DMS79 treated with DMSO at 0.1 percent for 48 hours (cell line): ENCODE results near the gene OMA1.
"Not testable (repeated sequence)": the region's sequence is repeated elsewhere in the genome, so short reads cannot be mapped to it uniquely, and the experiment has no call there.

Source experiments
- DNase-seq: peaks from one replicate; lab custom pipeline; 2025; lab: John Stamatoyannopoulos, UW

OMA1 gene

GRCh38 chr1:58546520-58547308, at the start of gene OMA1:
Gene OMA1, minus strand, starts transcription at chr1:58546726. Its CDS starts 7,432 bp downstream, at chr1:58539294.
- DNase-seq = peak; percentile 97

GRCh38 chr1:58594546-58594945, 48.0 kb upstream of the OMA1 start:
- no peak for DNase-seq

- DNase-seq = no peak
Observed at GRCh38 chr1:58592522-58593134, 46.1 kb upstream of the OMA1 start.

GRCh38 chr1:58591806-58592205, 45.3 kb upstream of the OMA1 start:
- no peak for DNase-seq

GRCh38 chr1:58590019-58590418, 43.5 kb upstream of the OMA1 start:
- DNase-seq = no peak

GRCh38 chr1:58588396-58588795, 41.9 kb upstream of the OMA1 start:
- DNase-seq = no peak

GRCh38 chr1:58587667-58588066, 41.1 kb upstream of the OMA1 start:
- no peak for DNase-seq

- DNase-seq = no peak
Observed at GRCh38 chr1:58586271-58586670, 39.7 kb upstream of the OMA1 start.

GRCh38 chr1:58585581-58586151, 39.1 kb upstream of the OMA1 start:
- no peak for DNase-seq

- DNase-seq = no peak
Observed at GRCh38 chr1:58585166-58585565, 38.6 kb upstream of the OMA1 start.

- peak; percentile 10 for DNase-seq
Observed at GRCh38 chr1:58584082-58584895, 37.8 kb upstream of the OMA1 start.

- DNase-seq = no peak
Observed at GRCh38 chr1:58583496-58583895, 37.0 kb upstream of the OMA1 start.

GRCh38 chr1:58582143-58582542, 35.6 kb upstream of the OMA1 start:
- not testable (repeated sequence) for DNase-seq

- DNase-seq = no peak
Observed at GRCh38 chr1:58581641-58582040, 35.1 kb upstream of the OMA1 start.

GRCh38 chr1:58580186-58580585, 33.7 kb upstream of the OMA1 start:
- no peak for DNase-seq

- no peak for DNase-seq
Observed at GRCh38 chr1:58577654-58578030, 31.1 kb upstream of the OMA1 start.

GRCh38 chr1:58576727-58577653, 30.5 kb upstream of the OMA1 start, which contains the start of gene TACSTD2:
Gene TACSTD2, minus strand, starts transcription at chr1:58577252. Its CDS starts 96 bp downstream, at chr1:58577156.
- peak; percentile 9 for DNase-seq

GRCh38 chr1:58576325-58576726, 29.8 kb upstream of the OMA1 start:
- no peak for DNase-seq

- DNase-seq = no peak
Observed at GRCh38 chr1:58575551-58576324, 29.2 kb upstream of the OMA1 start.

GRCh38 chr1:58574816-58575215, 28.3 kb upstream of the OMA1 start:
- DNase-seq = no peak
